ENCODE measurements around the gene ARHGAP33.
"Not testable (repeated sequence)": the region's sequence is repeated elsewhere in the genome, so short reads cannot be mapped to it uniquely, and the experiment has no call there.

The ARHGAP33 gene

GRCh38 chr19:35786299-35787160 is 11.2 kb downstream of the ARHGAP33 start:
- no peak for TF ChIP-seq POLR2A (IDR thresholded peaks at IDR 0.05; ENCODE audit: low read depth, low read length)
- FAIRE-seq (no peak), DNase-seq (ENCODE audit: insufficient read length, low spot score) (no peak)

- TF ChIP-seq POLR2A (IDR thresholded peaks at IDR 0.05; ENCODE audit: low read depth, low read length), result no peak
- no peak for DNase-seq (ENCODE audit: insufficient read length, low spot score)
- no peak for FAIRE-seq
These were observed 11.9 kb downstream of the ARHGAP33 start for GRCh38 chr19:35787227-35787799.

- no peak for TF ChIP-seq POLR2A (IDR thresholded peaks at IDR 0.05; ENCODE audit: low read depth, low read length)
- DNase-seq (ENCODE audit: insufficient read length, low spot score) (no peak), FAIRE-seq (no peak)
These were observed 13.0 kb downstream of the ARHGAP33 start for GRCh38 chr19:35788205-35788960.

- FAIRE-seq, result no peak
- no peak for DNase-seq (ENCODE audit: insufficient read length, low spot score)
These were observed 14.0 kb downstream of the ARHGAP33 start for GRCh38 chr19:35789195-35789977.

GRCh38 chr19:35789978-35790944 is 14.9 kb downstream of the ARHGAP33 start:
- no peak for DNase-seq (ENCODE audit: insufficient read length, low spot score)
- no peak for TF ChIP-seq POLR2A (IDR thresholded peaks at IDR 0.05; ENCODE audit: low read depth, low read length)
- no peak for FAIRE-seq

More at GRCh38 chr19:35789195-35789977, 14.0 kb downstream of the ARHGAP33 start:
- no peak for TF ChIP-seq POLR2A (IDR thresholded peaks at IDR 0.05; ENCODE audit: low read depth, low read length)

- no peak for FAIRE-seq
- no peak for DNase-seq (ENCODE audit: insufficient read length, low spot score)
These were observed 15.8 kb downstream of the ARHGAP33 start for GRCh38 chr19:35790981-35791813.

GRCh38 chr19:35791814-35792279 is 16.5 kb downstream of the ARHGAP33 start:
- DNase-seq (ENCODE audit: insufficient read length, low spot score) (no peak), FAIRE-seq (no peak)
- TF ChIP-seq POLR2A (IDR thresholded peaks at IDR 0.05; ENCODE audit: low read depth, low read length), result no peak

More at GRCh38 chr19:35790981-35791813, 15.8 kb downstream of the ARHGAP33 start:
- TF ChIP-seq POLR2A (IDR thresholded peaks at IDR 0.05; ENCODE audit: low read depth, low read length), result no peak

GRCh38 chr19:35792312-35792711 is 16.9 kb downstream of the ARHGAP33 start:
- DNase-seq (ENCODE audit: insufficient read length, low spot score), result no peak
- TF ChIP-seq POLR2A (IDR thresholded peaks at IDR 0.05; ENCODE audit: low read depth, low read length), result no peak
- no peak for FAIRE-seq

- FAIRE-seq (no peak), DNase-seq (ENCODE audit: insufficient read length, low spot score) (no peak)
- TF ChIP-seq POLR2A (IDR thresholded peaks at IDR 0.05; ENCODE audit: low read depth, low read length), result no peak
These were observed 17.5 kb downstream of the ARHGAP33 start for GRCh38 chr19:35792888-35793287.

GRCh38 chr19:35793381-35794165 is 18.2 kb downstream of the ARHGAP33 start:
- DNase-seq (ENCODE audit: insufficient read length, low spot score) (peak; percentile 83), FAIRE-seq (no peak)
- TF ChIP-seq POLR2A (IDR thresholded peaks at IDR 0.05; ENCODE audit: low read depth, low read length), result no peak

GRCh38 chr19:35795564-35795963 is 20.2 kb downstream of the ARHGAP33 start:
- not testable (repeated sequence) for DNase-seq (ENCODE audit: insufficient read length, low spot score); FAIRE-seq
